HuH-7 (cell line): ENCODE results near the gene KCNH4.
"Not testable (repeated sequence)": the region's sequence is repeated elsewhere in the genome, so short reads cannot be mapped to it uniquely, and the experiment has no call there.

Source experiments
- DNase-seq: peaks from one replicate; pipeline ENCODE4 v3.0.0; 2011; ENCODE audit warnings: low spot score

Gene KCNH4

GRCh38 chr17:42180922-42181850 lies at the start of gene KCNH4:
Gene KCNH4, minus strand, starts transcription at chr17:42181142. Its CDS starts 197 bp downstream, at chr17:42180945.
- peak; percentile 77 for DNase-seq

GRCh38 chr17:42230225-42230624 lies 49.3 kb upstream of the KCNH4 start:
- no peak for DNase-seq

GRCh38 chr17:42227849-42228700 lies 47.1 kb upstream of the KCNH4 start:
- DNase-seq = no peak

- DNase-seq = no peak
Measured at GRCh38 chr17:42225646-42226045, 44.7 kb upstream of the KCNH4 start.

GRCh38 chr17:42224651-42225050 lies 43.7 kb upstream of the KCNH4 start:
- DNase-seq = no peak

- peak; percentile 76 for DNase-seq
Measured at GRCh38 chr17:42221886-42222745, 41.2 kb upstream of the KCNH4 start.

GRCh38 chr17:42219280-42219679 lies 38.3 kb upstream of the KCNH4 start:
- not testable (repeated sequence) for DNase-seq

- no peak for DNase-seq
Measured at GRCh38 chr17:42214156-42214555, 33.2 kb upstream of the KCNH4 start.

GRCh38 chr17:42212382-42212781 lies 31.4 kb upstream of the KCNH4 start:
- no peak for DNase-seq

GRCh38 chr17:42211921-42212341 lies 31.0 kb upstream of the KCNH4 start:
- DNase-seq = not testable (repeated sequence)

GRCh38 chr17:42210046-42210445 lies 29.1 kb upstream of the KCNH4 start:
- no peak for DNase-seq

- DNase-seq = not testable (repeated sequence)
Measured at GRCh38 chr17:42206153-42206612, 25.2 kb upstream of the KCNH4 start.

GRCh38 chr17:42203354-42203753 lies 22.4 kb upstream of the KCNH4 start:
- DNase-seq = no peak

- DNase-seq = no peak
Measured at GRCh38 chr17:42202696-42203095, 21.8 kb upstream of the KCNH4 start.

GRCh38 chr17:42202159-42202558 lies 21.2 kb upstream of the KCNH4 start:
- no peak for DNase-seq

GRCh38 chr17:42201458-42201772 lies 20.5 kb upstream of the KCNH4 start:
- DNase-seq = no peak

- DNase-seq = no peak
Measured at GRCh38 chr17:42200706-42201457, 19.9 kb upstream of the KCNH4 start.

- DNase-seq = no peak
Measured at GRCh38 chr17:42199416-42200011, 18.6 kb upstream of the KCNH4 start.

GRCh38 chr17:42198897-42199296 lies 18.0 kb upstream of the KCNH4 start:
- DNase-seq = no peak

- no peak for DNase-seq
Measured at GRCh38 chr17:42197564-42198156, 16.7 kb upstream of the KCNH4 start.
